H9 (cell line): ENCODE results near the gene SPIN1. TPM values are rescaled to one million over a fixed set of nuclear protein-coding genes. Genes with fewer than 3 reads are reported as not detected.

Source experiments
- DNase-seq: peaks from one replicate; pipeline ENCODE4 v3.0.0-alpha.2; 2017
- H2AFZ ChIP-seq: one replicate; pipeline ENCODE4 v1.6.1; 2013; ENCODE audit warnings: mild to moderate bottlenecking, low read length, control low read depth, moderate library complexity
- H2AK5ac ChIP-seq: 2 replicates; pipeline ENCODE4 v1.6.1; 2013; ENCODE audit warnings: low read length, control low read depth, mixed read lengths; ENCODE audit not compliant: insufficient read length
- H2BK120ac ChIP-seq: one replicate; pipeline ENCODE4 v1.6.1; 2013; ENCODE audit warnings: low read depth, mild to moderate bottlenecking, low read length, control low read depth, inconsistent platforms; ENCODE audit not compliant: poor library complexity, severe bottlenecking
- H2BK12ac ChIP-seq: 2 replicates; pipeline ENCODE4 v1.6.1; 2013; ENCODE audit warnings: low read length, control low read depth, mixed read lengths, low read depth; ENCODE audit not compliant: insufficient read length
- H2BK15ac ChIP-seq: 2 replicates; pipeline ENCODE4 v1.6.1; 2013; ENCODE audit warnings: low read depth, low read length, control low read depth
- H2BK20ac ChIP-seq: one replicate; pipeline ENCODE4 v1.6.1; 2013; ENCODE audit warnings: low read depth, mild to moderate bottlenecking, low read length, control low read depth, inconsistent platforms; ENCODE audit not compliant: poor library complexity, severe bottlenecking
- H2BK5ac ChIP-seq: 2 replicates; pipeline ENCODE4 v1.6.1; 2013; ENCODE audit warnings: low read length, control low read depth, mixed read lengths; ENCODE audit not compliant: insufficient read length
- H3K14ac ChIP-seq: 2 replicates; pipeline ENCODE4 v1.6.1; 2013; ENCODE audit warnings: low read length, control low read depth; ENCODE audit not compliant: insufficient read depth
- H3K18ac ChIP-seq: 2 replicates; pipeline ENCODE4 v1.6.1; 2013; ENCODE audit warnings: low read depth, mild to moderate bottlenecking, mixed read lengths, low read length, control low read depth; ENCODE audit not compliant: insufficient read length
- H3K23ac ChIP-seq: 2 replicates; pipeline ENCODE4 v1.6.1; 2013; ENCODE audit warnings: low read length, control low read depth, mixed read lengths, low read depth; ENCODE audit not compliant: insufficient read length
- H3K23me2 ChIP-seq: 2 replicates; pipeline ENCODE4 v1.6.1; 2013; ENCODE audit warnings: low read depth, mild to moderate bottlenecking, mixed read lengths, low read length, control low read depth; ENCODE audit not compliant: insufficient read length, poor library complexity, severe bottlenecking
- H3K27ac ChIP-seq: 2 replicates; pipeline ENCODE4 v1.5.1; 2013; ENCODE audit warnings: low read length, control low read depth, mixed read lengths, low read depth; ENCODE audit not compliant: insufficient read length
- H3K27me3 ChIP-seq: 2 replicates; pipeline ENCODE4 v1.6.1; 2013; ENCODE audit warnings: low read length, control low read depth, inconsistent platforms; ENCODE audit not compliant: insufficient read depth
- H3K4ac ChIP-seq: 2 replicates; pipeline ENCODE4 v1.6.1; 2013; ENCODE audit warnings: low read depth, mild to moderate bottlenecking, control low read depth, inconsistent platforms, low read length, moderate library complexity
- H3K4me1 ChIP-seq: 2 replicates; pipeline ENCODE4 v1.6.1; 2013; ENCODE audit warnings: low read length, control low read depth, inconsistent platforms; ENCODE audit not compliant: insufficient read depth
- H3K4me2 ChIP-seq: 2 replicates; pipeline ENCODE4 v1.6.1; 2013; ENCODE audit warnings: low read length, control low read depth, mixed read lengths; ENCODE audit not compliant: insufficient read length, insufficient read depth
- H3K56ac ChIP-seq: 2 replicates; pipeline ENCODE4 v1.6.1; 2013; ENCODE audit warnings: low read depth, mild to moderate bottlenecking, mixed read lengths, low read length, control low read depth; ENCODE audit not compliant: insufficient read length
- H3K79me1 ChIP-seq: 2 replicates; pipeline ENCODE4 v1.6.1; 2013; ENCODE audit warnings: low read depth, mild to moderate bottlenecking, moderate library complexity, low read length, control low read depth, inconsistent platforms; ENCODE audit not compliant: insufficient read depth, poor library complexity, severe bottlenecking
- H3K79me2 ChIP-seq: 2 replicates; pipeline ENCODE4 v1.6.1; 2013; ENCODE audit warnings: low read length, control low read depth, inconsistent platforms; ENCODE audit not compliant: insufficient read depth
- H3K9ac ChIP-seq: 2 replicates; pipeline ENCODE4 v1.6.1; 2013; ENCODE audit warnings: low read length, control low read depth, mixed read lengths; ENCODE audit not compliant: insufficient read length; ENCODE audit errors: extremely low read depth
- H3K9me3 ChIP-seq: one replicate; pipeline ENCODE4 v1.6.1; 2013; ENCODE audit warnings: low read depth, low read length, inconsistent platforms; ENCODE audit not compliant: control insufficient read depth
- H3T11ph ChIP-seq: one replicate; pipeline ENCODE4 v1.6.1; 2013; ENCODE audit warnings: mild to moderate bottlenecking, low read length, control low read depth, inconsistent platforms
- H4K20me1 ChIP-seq: one replicate; pipeline ENCODE4 v1.6.1; 2013; ENCODE audit not compliant: control insufficient read depth, insufficient read length, insufficient read depth
- H4K5ac ChIP-seq: 2 replicates; pipeline ENCODE4 v1.6.1; 2013; ENCODE audit warnings: low read depth, mild to moderate bottlenecking, mixed read lengths, low read length, control low read depth; ENCODE audit not compliant: insufficient read length
- H4K8ac ChIP-seq: replicated peaks from 2 replicates; pipeline ENCODE4 v1.6.1; 2013; ENCODE audit warnings: low read length, control low read depth, mixed read lengths, low read depth; ENCODE audit not compliant: insufficient read length
- H4K91ac ChIP-seq: 2 replicates; pipeline ENCODE4 v1.6.1; 2013; ENCODE audit warnings: low read depth, mild to moderate bottlenecking, moderate library complexity, mixed read lengths, low read length, control low read depth; ENCODE audit not compliant: insufficient read length
- H3K27ac Mint-ChIP-seq, 3 experiments: 2 replicates in 2 of 3; 3 replicates in 1 of 3; pipeline ENCODE4 v1.8.0; 2020 to 2021; ENCODE audit warnings: mixed read lengths in 3 of 3, mild to moderate bottlenecking in 1 of 3, moderate library complexity in 1 of 3
- H3K27me3 Mint-ChIP-seq: 2 replicates; pipeline ENCODE4 v1.8.0; 2021; ENCODE audit warnings: low read depth, mild to moderate bottlenecking, moderate library complexity, mixed read lengths
- H3K36me3 Mint-ChIP-seq, 3 experiments: 2 replicates in 2 of 3; 3 replicates in 1 of 3; pipeline ENCODE4 v1.8.0; 2020 to 2021; ENCODE audit warnings: low read depth in 3 of 3, mixed read lengths in 3 of 3; ENCODE audit not compliant: insufficient read depth in 1 of 3
- H3K4me1 Mint-ChIP-seq, 2 experiments: 2 replicates each; pipeline ENCODE4 v1.8.0; 2020; ENCODE audit warnings: mixed read lengths in 2 of 2
- H3K4me3 Mint-ChIP-seq, 2 experiments: 2 replicates in 1 of 2; 3 replicates in 1 of 2; pipeline ENCODE4 v1.8.0; 2020 to 2021; ENCODE audit warnings: mild to moderate bottlenecking in 2 of 2, mixed read lengths in 2 of 2, moderate library complexity in 1 of 2
- H3K9me3 Mint-ChIP-seq, 2 experiments: 2 replicates in 1 of 2; 3 replicates in 1 of 2; pipeline ENCODE4 v1.8.0; 2020; ENCODE audit warnings: mild to moderate bottlenecking in 2 of 2, mixed read lengths in 2 of 2, moderate library complexity in 1 of 2
- WGBS: extraction: QIAGEN DNeasy Blood & Tissue Kit; methylation state at CpG from one replicate; pipeline ENCODE4 v1.1.7; 2013; ENCODE audit warnings: missing lambda C conversion rate, low lambda C conversion rate, mixed read lengths; ENCODE audit not compliant: insufficient read length; ENCODE audit errors: extremely low coverage; 5-methylcytosine and 5-hydroxymethylcytosine counted together
- total RNA-seq: library from RNA; stranded (reverse); gene quantifications from 2 replicates; pipeline ENCODE4 v1.2.1, GENCODE V29; 2021
- TF ChIP-seq, protein P1 (sequence below): fragments of 200-600 bp; sonication (generic); conservative IDR thresholded peaks from 3 replicates; pipeline ENCODE4 v1.8.0; 2021; ENCODE audit warnings: antibody characterized with exemption, mild to moderate bottlenecking

Gene SPIN1
- total RNA-seq, 1 experiment from 2014 or later: 136 TPM

DNA sequence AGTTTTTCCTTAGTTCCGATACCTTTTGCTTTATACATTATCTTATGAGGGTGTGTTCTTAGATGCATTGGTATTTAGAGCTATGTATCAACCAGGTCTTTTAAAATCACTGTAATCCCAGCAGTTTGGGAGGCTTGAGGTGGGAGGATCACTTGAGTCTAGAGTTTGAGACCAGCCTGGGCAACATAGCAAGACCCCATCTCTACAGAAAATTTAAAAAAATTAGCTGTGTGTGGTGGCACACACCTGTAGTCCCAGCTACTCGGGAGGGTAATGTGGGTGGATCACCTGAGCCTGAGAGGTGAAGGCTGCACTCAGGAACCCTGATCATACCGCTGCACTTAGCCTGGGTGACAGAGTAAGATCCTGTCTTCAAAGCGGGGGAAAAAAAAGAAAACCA, 15.1 kb downstream of the SPIN1 start:
- no peak overlapping the region for H4K91ac ChIP-seq
- no peak overlapping the region for H3K27ac ChIP-seq
- Mint-ChIP-seq H3K9me3 (no peaks in the 10 kb centered on the region), H3K4me1 (peaks cover 16 to 21% of the 10 kb centered on the region in 2 experiments), H3K4me3 (no peak overlapping the region), H3K27me3 (no peaks in the 10 kb centered on the region), H3K36me3 (peaks cover 2 to 15% (median 6%) of the 10 kb centered on the region in 3 experiments; a peak in 6 of 7 replicates), H3K27ac (peak overlapping the region in 1 of 3 experiments; percentile 41; a peak in 1 of 7 replicates)
- H3K79me1 ChIP-seq: peaks cover 8% of the 10 kb centered on the region
- no CpG with 5 or more reads among the region's 4 CpGs for WGBS
- no peak overlapping the region for H3T11ph ChIP-seq
- no peak overlapping the region for H2AK5ac ChIP-seq
- H3K56ac ChIP-seq: no peak overlapping the region
- no peaks in the 10 kb centered on the region for H4K20me1 ChIP-seq
- TF ChIP-seq, protein P1, sequence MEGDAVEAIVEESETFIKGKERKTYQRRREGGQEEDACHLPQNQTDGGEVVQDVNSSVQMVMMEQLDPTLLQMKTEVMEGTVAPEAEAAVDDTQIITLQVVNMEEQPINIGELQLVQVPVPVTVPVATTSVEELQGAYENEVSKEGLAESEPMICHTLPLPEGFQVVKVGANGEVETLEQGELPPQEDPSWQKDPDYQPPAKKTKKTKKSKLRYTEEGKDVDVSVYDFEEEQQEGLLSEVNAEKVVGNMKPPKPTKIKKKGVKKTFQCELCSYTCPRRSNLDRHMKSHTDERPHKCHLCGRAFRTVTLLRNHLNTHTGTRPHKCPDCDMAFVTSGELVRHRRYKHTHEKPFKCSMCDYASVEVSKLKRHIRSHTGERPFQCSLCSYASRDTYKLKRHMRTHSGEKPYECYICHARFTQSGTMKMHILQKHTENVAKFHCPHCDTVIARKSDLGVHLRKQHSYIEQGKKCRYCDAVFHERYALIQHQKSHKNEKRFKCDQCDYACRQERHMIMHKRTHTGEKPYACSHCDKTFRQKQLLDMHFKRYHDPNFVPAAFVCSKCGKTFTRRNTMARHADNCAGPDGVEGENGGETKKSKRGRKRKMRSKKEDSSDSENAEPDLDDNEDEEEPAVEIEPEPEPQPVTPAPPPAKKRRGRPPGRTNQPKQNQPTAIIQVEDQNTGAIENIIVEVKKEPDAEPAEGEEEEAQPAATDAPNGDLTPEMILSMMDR: no peak
- no peak overlapping the region for H4K5ac ChIP-seq
- H2AFZ ChIP-seq: no peak overlapping the region
- peaks cover 81% of the 10 kb centered on the region; the same call in 1 of the 2 replicates for H3K79me2 ChIP-seq
- DNase-seq: no peak
- H3K27me3 ChIP-seq: no peaks in the 10 kb centered on the region
- no peak overlapping the region for H4K8ac ChIP-seq
- no peak overlapping the region for H2BK12ac ChIP-seq
- no peak overlapping the region for H2BK5ac ChIP-seq
- H3K4me2 ChIP-seq: no peak overlapping the region
- no peaks in the 10 kb centered on the region for H3K9me3 ChIP-seq
- H3K18ac ChIP-seq: no peak overlapping the region
- no peak overlapping the region for H2BK20ac ChIP-seq
- H2BK15ac ChIP-seq: no peak overlapping the region
- H3K9ac ChIP-seq: no peak overlapping the region
- no peak overlapping the region for H3K4ac ChIP-seq
- H3K14ac ChIP-seq: no peak overlapping the region
- peaks cover 4% of the 10 kb centered on the region; the same call in 1 of the 2 replicates for H3K4me1 ChIP-seq
- H2BK120ac ChIP-seq: no peak overlapping the region
- no peak overlapping the region for H3K23ac ChIP-seq
- H3K23me2 ChIP-seq: no peaks in the 10 kb centered on the region
